Ureter (tissue), 1 donor: ENCODE results near the gene CCDC40. TPM values are rescaled to one million over a fixed set of nuclear protein-coding genes. Genes with fewer than 3 reads are reported as not detected.

Experiments
- DNase-seq: peaks from one replicate; pipeline ENCODE4 v3.0.0-alpha.2; 2020; ENCODE audit warnings: low spot score
- total RNA-seq: library from RNA; stranded (reverse); gene quantifications from one replicate; pipeline ENCODE4 v1.2.4, GENCODE V29; 2023
- donor health status: DM: yes; HTN: yes; CAD: no.

The CCDC40 gene
- total RNA-seq, 1 donor from 2014 or later = 12.4 TPM

GRCh38 chr17:80138856-80139426 lies 102.5 kb downstream of the CCDC40 start:
- no peak for DNase-seq

GRCh38 chr17:80141463-80142165 lies 105.2 kb downstream of the CCDC40 start:
- no peak for DNase-seq

GRCh38 chr17:80142929-80143328 lies 106.5 kb downstream of the CCDC40 start:
- no peak for DNase-seq

- DNase-seq = no peak
Observed at GRCh38 chr17:80145076-80146075, 108.9 kb downstream of the CCDC40 start.

GRCh38 chr17:80146121-80147034 lies 109.9 kb downstream of the CCDC40 start:
- DNase-seq = no peak

- peak; percentile 99 for DNase-seq
Observed at GRCh38 chr17:80147035-80147822, 110.8 kb downstream of the CCDC40 start, which contains the start of gene EIF4A3. Gene EIF4A3 (minus strand): TSS chr17:80147128. CDS start chr17:80146961, 167 bp downstream.

Other genes starting within 250 kb of the CCDC40 start
- 6.5 TPM for gene CBX8, start 239.6 kb upstream of the CCDC40 start, total RNA-seq
- 36.7 TPM for gene CBX4, start 197.2 kb upstream of the CCDC40 start, total RNA-seq
- gene TBC1D16, start 770 bp upstream of the CCDC40 start, total RNA-seq = 37.0 TPM
- 60.7 TPM for gene GAA, start 64.9 kb downstream of the CCDC40 start, total RNA-seq
- gene EIF4A3, start 110.5 kb downstream of the CCDC40 start, total RNA-seq = 84.8 TPM
- gene CARD14, start 133.4 kb downstream of the CCDC40 start, total RNA-seq = 19.3 TPM
- gene SGSH, start 183.7 kb downstream of the CCDC40 start, total RNA-seq = 64.1 TPM
- gene SLC26A11, start 183.8 kb downstream of the CCDC40 start, total RNA-seq = 25.5 TPM
- 221 TPM for gene RNF213, start 224.2 kb downstream of the CCDC40 start, total RNA-seq